GM18526 (cell line): ENCODE data around the gene USP53.

Source experiments
- POLR2A ChIP-seq: IDR thresholded peaks from 3 replicates; pipeline ENCODE4 v1.6.1; 2011; ENCODE audit not compliant: insufficient read length; ENCODE audit errors: extremely low read depth

Gene USP53

DNA sequence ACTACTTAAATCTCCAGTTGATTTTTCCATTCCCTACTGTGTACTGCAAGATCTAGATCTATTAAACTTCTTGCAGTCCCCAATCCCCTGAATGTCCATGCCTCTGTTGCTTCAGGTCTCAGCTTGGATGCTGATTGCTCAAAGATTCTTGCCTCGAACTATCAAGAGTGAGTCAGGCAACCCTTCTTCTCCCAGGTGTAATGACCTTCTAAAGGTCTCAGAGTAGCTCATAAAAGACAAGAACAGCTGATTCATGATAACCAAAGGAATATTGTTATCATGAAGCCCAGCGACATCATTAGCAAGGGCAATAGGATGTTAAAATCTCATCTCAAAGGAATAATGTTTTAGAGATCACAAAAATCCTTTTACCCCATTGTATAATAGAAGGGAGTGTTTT, 116.2 kb downstream of the USP53 start:
- TF ChIP-seq POLR2A = no peak

DNA sequence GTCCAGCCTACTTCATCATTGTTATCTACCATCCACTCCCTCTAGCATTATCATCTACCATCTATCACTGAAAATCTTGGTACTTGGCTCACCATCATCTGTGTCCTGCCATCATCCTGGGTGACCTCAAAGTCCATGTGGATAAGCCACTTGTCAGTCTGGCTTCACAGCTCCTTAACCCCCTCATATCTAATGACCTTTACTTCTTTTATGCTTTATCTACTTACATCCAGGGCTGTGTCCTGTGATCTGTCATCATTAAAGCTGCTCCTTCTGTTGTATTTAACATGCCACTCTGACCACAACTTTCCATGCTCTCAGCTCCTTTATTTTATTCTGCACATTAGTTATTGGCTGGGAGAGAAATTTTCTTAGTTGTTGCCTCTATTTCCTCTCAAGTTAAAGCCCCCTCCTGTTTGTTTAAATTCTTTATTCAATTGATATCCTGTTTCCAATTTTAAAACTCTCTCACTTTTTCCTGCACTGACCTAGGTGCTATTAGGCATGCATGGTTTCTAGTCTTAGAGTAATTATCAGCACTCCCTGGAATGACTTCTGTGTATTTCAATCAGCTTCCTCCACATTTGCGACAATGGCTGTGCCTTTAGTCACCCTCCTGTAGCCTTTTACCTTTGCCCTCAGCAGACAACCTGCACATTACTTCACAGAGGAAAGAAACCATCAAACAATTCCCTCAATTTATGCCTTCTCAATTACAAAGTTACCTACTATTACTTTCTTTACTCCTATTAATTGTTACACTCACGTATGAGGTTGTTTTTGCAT, 117.5 kb downstream of the USP53 start:
- no peak for TF ChIP-seq POLR2A

DNA sequence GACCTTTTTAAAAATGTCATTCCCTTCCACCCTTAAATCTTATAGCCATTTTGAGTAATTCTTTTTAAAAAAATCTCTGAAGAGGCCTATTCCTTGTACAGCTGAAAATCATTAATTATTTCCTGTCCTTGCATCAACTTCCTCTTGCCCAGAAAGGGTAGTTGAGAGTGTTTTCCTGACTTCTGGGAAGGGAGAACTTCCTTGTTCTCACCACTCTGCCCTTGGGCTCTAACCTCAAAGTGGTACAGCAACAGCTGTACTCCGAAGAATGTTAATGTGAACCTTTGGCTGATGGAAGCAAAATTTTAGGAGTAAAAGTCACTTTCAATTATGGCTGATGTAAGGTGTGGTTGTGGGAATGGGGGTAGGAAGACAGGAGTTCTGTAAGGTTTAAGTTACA, 124.5 kb downstream of the USP53 start:
- no peak for TF ChIP-seq POLR2A
